GM23338 (cell line): ENCODE measurements around the gene C2. TPM values are rescaled to one million over a fixed set of nuclear protein-coding genes. Genes with fewer than 3 reads are reported as not detected.

Source experiments
- ATAC-seq: fragments of 200-7000 bp; cut with Tn5 transposase; 3 replicates; pipeline ENCODE4 v1.9.1; 2020
- DNase-seq: peaks from one replicate; pipeline ENCODE4 v3.0.0-alpha.2; 2015; ENCODE audit warnings: low spot score
- H2AFZ ChIP-seq: fragments of 200-600 bp; sonication (generic); 2 replicates; pipeline ENCODE4 v1.8.0; 2016; ENCODE audit warnings: antibody characterized with exemption, mild to moderate bottlenecking, moderate library complexity
- H3F3A ChIP-seq: fragments of 200-600 bp; sonication (generic); replicated peaks from 2 replicates; pipeline ENCODE4 v1.8.0; 2017; ENCODE audit warnings: antibody characterized with exemption, mixed run types, low read depth
- H3K27ac ChIP-seq: fragments of 200-600 bp; sonication (generic); 2 replicates; pipeline ENCODE4 v1.6.1; 2016; ENCODE audit warnings: low read depth
- H3K27me3 ChIP-seq: fragments of 200-600 bp; sonication (generic); 2 replicates; pipeline ENCODE4 v1.8.0; 2016; ENCODE audit warnings: mild to moderate bottlenecking, mixed run types, moderate library complexity; ENCODE audit not compliant: insufficient read depth
- H3K36me3 ChIP-seq: fragments of 200-600 bp; sonication (generic); 2 replicates; pipeline ENCODE4 v1.8.0; 2016; ENCODE audit warnings: mild to moderate bottlenecking; ENCODE audit not compliant: insufficient read depth
- H3K4me1 ChIP-seq: fragments of 200-600 bp; sonication (generic); 2 replicates; pipeline ENCODE4 v1.8.0; 2016; ENCODE audit warnings: mild to moderate bottlenecking, moderate library complexity; ENCODE audit not compliant: insufficient read depth
- H3K4me2 ChIP-seq: fragments of 200-600 bp; sonication (generic); 2 replicates; pipeline ENCODE4 v1.7.1; 2017; ENCODE audit warnings: mixed run types
- H3K4me3 ChIP-seq: fragments of 200-600 bp; sonication (generic); 2 replicates; pipeline ENCODE4 v1.6.1; 2016; ENCODE audit warnings: mixed run types
- H3K79me2 ChIP-seq: fragments of 200-600 bp; sonication (generic); replicated peaks from 2 replicates; pipeline ENCODE4 v1.8.0; 2017; ENCODE audit warnings: mild to moderate bottlenecking; ENCODE audit not compliant: insufficient read depth
- H3K9me2 ChIP-seq: fragments of 200-600 bp; sonication (generic); 2 replicates; pipeline ENCODE4 v1.8.0; 2017; ENCODE audit not compliant: insufficient read depth
- H4K20me1 ChIP-seq: fragments of 200-600 bp; sonication (generic); replicated peaks from 2 replicates; pipeline ENCODE4 v1.8.0; 2017; ENCODE audit warnings: mild to moderate bottlenecking; ENCODE audit not compliant: insufficient read depth
- H3K27ac Mint-ChIP-seq: 2 replicates; pipeline ENCODE4 v1.8.0; 2020; ENCODE audit warnings: inconsistent platforms, mild to moderate bottlenecking, moderate library complexity, mixed read lengths
- H3K27me3 Mint-ChIP-seq: 3 replicates; pipeline ENCODE4 v1.8.0; 2022; ENCODE audit warnings: low read depth, mild to moderate bottlenecking, moderate library complexity, mixed read lengths, inconsistent platforms; ENCODE audit not compliant: insufficient read depth, poor library complexity
- H3K36me3 Mint-ChIP-seq: 3 replicates; pipeline ENCODE4 v1.8.0; 2021; ENCODE audit warnings: low read depth, mild to moderate bottlenecking, inconsistent platforms, moderate library complexity, mixed read lengths
- H3K4me1 Mint-ChIP-seq: 3 replicates; pipeline ENCODE4 v1.8.0; 2020; ENCODE audit warnings: mild to moderate bottlenecking, inconsistent platforms, mixed read lengths
- H3K4me3 Mint-ChIP-seq: 3 replicates; pipeline ENCODE4 v1.8.0; 2021; ENCODE audit warnings: moderate library complexity, mild to moderate bottlenecking, inconsistent platforms, mixed read lengths
- H3K9me3 Mint-ChIP-seq: 3 replicates; pipeline ENCODE4 v1.8.0; 2020; ENCODE audit warnings: moderate library complexity, mild to moderate bottlenecking, inconsistent platforms, mixed read lengths
- CREB1 ChIP-seq: fragments of 250-450 bp; sonication (Bioruptor Pico); IDR thresholded peaks from 2 replicates; pipeline ENCODE4 v1.5.0; 2020; ENCODE audit warnings: low read depth, mild to moderate bottlenecking, moderate library complexity
- EZH2 ChIP-seq: fragments of 200-600 bp; sonication (generic); IDR thresholded peaks from one replicate; pipeline ENCODE4 v1.8.0; 2017; ENCODE audit warnings: antibody characterized with exemption, mild to moderate bottlenecking, low read depth; ENCODE audit not compliant: unreplicated experiment
- EZH2phosphoT487 ChIP-seq: fragments of 200-600 bp; sonication (generic); IDR thresholded peaks from one replicate; pipeline ENCODE4 v1.8.1; 2018; ENCODE audit warnings: antibody characterized with exemption; ENCODE audit not compliant: unreplicated experiment
- JUNB ChIP-seq: IDR thresholded peaks from one replicate; pipeline ENCODE4 v1.6.1; 2016; ENCODE audit warnings: antibody characterized with exemption; ENCODE audit not compliant: unreplicated experiment
- NANOG ChIP-seq: IDR thresholded peaks from 2 replicates; pipeline ENCODE4 v1.6.1; 2016; ENCODE audit warnings: antibody characterized with exemption, borderline replicate concordance
- POLR2AphosphoS5 ChIP-seq: IDR thresholded peaks from 2 replicates; pipeline ENCODE4 v1.6.1; 2016; ENCODE audit warnings: antibody characterized with exemption, low read depth
- STAT1 ChIP-seq: IDR thresholded peaks from one replicate; pipeline ENCODE4 v1.6.1; 2016; ENCODE audit warnings: antibody characterized with exemption; ENCODE audit not compliant: unreplicated experiment
- ZNF114 ChIP-seq: fragments of 250-450 bp; sonication (Bioruptor Pico); IDR thresholded peaks from 2 replicates; pipeline ENCODE4 v1.5.0; 2020; ENCODE audit warnings: mild to moderate bottlenecking, moderate library complexity
- ZNF331 ChIP-seq: fragments of 250-450 bp; sonication (Bioruptor Pico); IDR thresholded peaks from 2 replicates; pipeline ENCODE4 v1.5.0; 2020; ENCODE audit warnings: low read depth, mild to moderate bottlenecking, moderate library complexity
- polyA plus RNA-seq: library from polyadenylated mRNA; unstranded; fragments of >200 nt; fragmentation: Nextera tagmentation; extraction: Ambion mirVana; gene quantifications from 2 replicates; pipeline ENCODE4 v1.2.1, GENCODE V29; 2016
- total RNA-seq: library from RNA; depleted of rRNA; stranded (reverse); fragments of >200 nt; shearing (Covaris generic); gene quantifications from 2 replicates; pipeline ENCODE4 v1.2.3, GENCODE V29; 2014
- TF ChIP-seq, protein P1 (sequence below): fragments of 250-450 bp; sonication (Bioruptor Pico); IDR thresholded peaks from 2 replicates; pipeline ENCODE4 v1.5.0; 2020; ENCODE audit warnings: mild to moderate bottlenecking, moderate library complexity
- TF ChIP-seq, protein P2 (sequence below): IDR thresholded peaks from 2 replicates; pipeline ENCODE4 v1.6.1; 2016; ENCODE audit warnings: antibody characterized with exemption
- TF ChIP-seq, protein P3 (sequence below), 2 experiments: fragments of 200-600 bp in 1 of 2; sonication (generic) in 1 of 2; conservative IDR thresholded peaks; 2 replicates each; pipeline versions ENCODE4 v1.5.1 to v1.6.1; 2016 to 2017; ENCODE audit warnings: antibody characterized with exemption in 2 of 2, low read depth in 2 of 2, mild to moderate bottlenecking in 2 of 2, moderate library complexity in 1 of 2
- TF ChIP-seq, protein P4 (sequence below): IDR thresholded peaks from one replicate; pipeline ENCODE4 v1.6.1; 2018; ENCODE audit warnings: antibody characterized with exemption; ENCODE audit not compliant: unreplicated experiment

Gene C2
- total and polyA plus RNA-seq, 2 experiments from 2014 or later, result 0.16 to 1.7 TPM

DNA sequence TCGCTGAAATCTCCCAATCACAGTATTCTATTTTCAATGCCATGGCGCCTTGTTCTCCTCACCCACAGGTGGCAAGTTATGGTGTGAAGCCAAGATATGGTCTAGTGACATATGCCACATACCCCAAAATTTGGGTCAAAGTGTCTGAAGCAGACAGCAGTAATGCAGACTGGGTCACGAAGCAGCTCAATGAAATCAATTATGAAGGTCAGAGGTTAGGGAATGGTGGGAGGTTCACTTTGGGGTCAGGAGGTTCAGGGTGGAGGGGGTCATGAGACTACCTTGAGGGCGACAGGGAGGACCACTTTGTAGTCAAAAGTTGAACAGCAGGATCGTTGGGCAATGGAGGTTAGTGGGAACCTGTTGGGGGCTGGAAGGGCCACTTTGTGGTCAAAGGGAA lies 20.8 kb downstream of the C2 start:
- Mint-ChIP-seq H3K4me1 (no peaks in the 10 kb centered on the region; the same call in 1 of the 3 replicates), H3K9me3 (peaks cover 3% of the 10 kb centered on the region; the same call in 1 of the 3 replicates), H3K4me3 (no peak overlapping the region), H3K36me3 (peaks cover 11% of the 10 kb centered on the region), H3K27ac (no peak overlapping the region), H3K27me3 (peaks cover 19% of the 10 kb centered on the region)
- no peak overlapping the region for H2AFZ ChIP-seq
- no peaks in the 10 kb centered on the region for H3K9me2 ChIP-seq
- H3K4me1 ChIP-seq, result no peaks in the 10 kb centered on the region
- H3K4me2 ChIP-seq, result no peak overlapping the region
- no peaks in the 10 kb centered on the region; the same call in 1 of the 2 replicates for H4K20me1 ChIP-seq
- TF ChIP-seq JUNB, result no peak
- TF ChIP-seq EZH2, result no peak
- TF ChIP-seq CREB1 (CRISPR knock-in tag), result no peak
- TF ChIP-seq NANOG, result no peak
- no peak for TF ChIP-seq ZNF331
- no peak for TF ChIP-seq ZNF114 (CRISPR knock-in tag)
- TF ChIP-seq, protein P1, sequence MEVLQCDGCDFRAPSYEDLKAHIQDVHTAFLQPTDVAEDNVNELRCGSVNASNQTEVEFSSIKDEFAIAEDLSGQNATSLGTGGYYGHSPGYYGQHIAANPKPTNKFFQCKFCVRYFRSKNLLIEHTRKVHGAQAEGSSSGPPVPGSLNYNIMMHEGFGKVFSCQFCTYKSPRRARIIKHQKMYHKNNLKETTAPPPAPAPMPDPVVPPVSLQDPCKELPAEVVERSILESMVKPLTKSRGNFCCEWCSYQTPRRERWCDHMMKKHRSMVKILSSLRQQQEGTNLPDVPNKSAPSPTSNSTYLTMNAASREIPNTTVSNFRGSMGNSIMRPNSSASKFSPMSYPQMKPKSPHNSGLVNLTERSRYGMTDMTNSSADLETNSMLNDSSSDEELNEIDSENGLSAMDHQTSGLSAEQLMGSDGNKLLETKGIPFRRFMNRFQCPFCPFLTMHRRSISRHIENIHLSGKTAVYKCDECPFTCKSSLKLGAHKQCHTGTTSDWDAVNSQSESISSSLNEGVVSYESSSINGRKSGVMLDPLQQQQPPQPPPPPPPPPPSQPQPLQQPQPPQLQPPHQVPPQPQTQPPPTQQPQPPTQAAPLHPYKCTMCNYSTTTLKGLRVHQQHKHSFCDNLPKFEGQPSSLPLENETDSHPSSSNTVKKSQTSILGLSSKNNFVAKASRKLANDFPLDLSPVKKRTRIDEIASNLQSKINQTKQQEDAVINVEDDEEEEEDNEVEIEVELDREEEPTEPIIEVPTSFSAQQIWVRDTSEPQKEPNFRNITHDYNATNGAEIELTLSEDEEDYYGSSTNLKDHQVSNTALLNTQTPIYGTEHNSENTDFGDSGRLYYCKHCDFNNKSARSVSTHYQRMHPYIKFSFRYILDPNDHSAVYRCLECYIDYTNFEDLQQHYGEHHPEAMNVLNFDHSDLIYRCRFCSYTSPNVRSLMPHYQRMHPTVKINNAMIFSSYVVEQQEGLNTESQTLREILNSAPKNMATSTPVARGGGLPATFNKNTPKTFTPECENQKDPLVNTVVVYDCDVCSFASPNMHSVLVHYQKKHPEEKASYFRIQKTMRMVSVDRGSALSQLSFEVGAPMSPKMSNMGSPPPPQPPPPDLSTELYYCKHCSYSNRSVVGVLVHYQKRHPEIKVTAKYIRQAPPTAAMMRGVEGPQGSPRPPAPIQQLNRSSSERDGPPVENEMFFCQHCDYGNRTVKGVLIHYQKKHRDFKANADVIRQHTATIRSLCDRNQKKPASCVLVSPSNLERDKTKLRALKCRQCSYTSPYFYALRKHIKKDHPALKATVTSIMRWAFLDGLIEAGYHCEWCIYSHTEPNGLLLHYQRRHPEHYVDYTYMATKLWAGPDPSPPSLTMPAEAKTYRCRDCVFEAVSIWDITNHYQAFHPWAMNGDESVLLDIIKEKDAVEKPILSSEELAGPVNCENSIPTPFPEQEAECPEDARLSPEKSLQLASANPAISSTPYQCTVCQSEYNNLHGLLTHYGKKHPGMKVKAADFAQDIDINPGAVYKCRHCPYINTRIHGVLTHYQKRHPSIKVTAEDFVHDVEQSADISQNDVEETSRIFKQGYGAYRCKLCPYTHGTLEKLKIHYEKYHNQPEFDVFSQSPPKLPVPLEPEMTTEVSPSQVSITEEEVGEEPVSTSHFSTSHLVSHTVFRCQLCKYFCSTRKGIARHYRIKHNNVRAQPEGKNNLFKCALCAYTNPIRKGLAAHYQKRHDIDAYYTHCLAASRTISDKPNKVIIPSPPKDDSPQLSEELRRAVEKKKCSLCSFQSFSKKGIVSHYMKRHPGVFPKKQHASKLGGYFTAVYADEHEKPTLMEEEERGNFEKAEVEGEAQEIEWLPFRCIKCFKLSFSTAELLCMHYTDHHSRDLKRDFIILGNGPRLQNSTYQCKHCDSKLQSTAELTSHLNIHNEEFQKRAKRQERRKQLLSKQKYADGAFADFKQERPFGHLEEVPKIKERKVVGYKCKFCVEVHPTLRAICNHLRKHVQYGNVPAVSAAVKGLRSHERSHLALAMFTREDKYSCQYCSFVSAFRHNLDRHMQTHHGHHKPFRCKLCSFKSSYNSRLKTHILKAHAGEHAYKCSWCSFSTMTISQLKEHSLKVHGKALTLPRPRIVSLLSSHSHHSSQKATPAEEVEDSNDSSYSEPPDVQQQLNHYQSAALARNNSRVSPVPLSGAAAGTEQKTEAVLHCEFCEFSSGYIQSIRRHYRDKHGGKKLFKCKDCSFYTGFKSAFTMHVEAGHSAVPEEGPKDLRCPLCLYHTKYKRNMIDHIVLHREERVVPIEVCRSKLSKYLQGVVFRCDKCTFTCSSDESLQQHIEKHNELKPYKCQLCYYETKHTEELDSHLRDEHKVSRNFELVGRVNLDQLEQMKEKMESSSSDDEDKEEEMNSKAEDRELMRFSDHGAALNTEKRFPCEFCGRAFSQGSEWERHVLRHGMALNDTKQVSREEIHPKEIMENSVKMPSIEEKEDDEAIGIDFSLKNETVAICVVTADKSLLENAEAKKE (CRISPR knock-in tag), result no peak
- no peak for TF ChIP-seq EZH2phosphoT487
- TF ChIP-seq, protein P2, sequence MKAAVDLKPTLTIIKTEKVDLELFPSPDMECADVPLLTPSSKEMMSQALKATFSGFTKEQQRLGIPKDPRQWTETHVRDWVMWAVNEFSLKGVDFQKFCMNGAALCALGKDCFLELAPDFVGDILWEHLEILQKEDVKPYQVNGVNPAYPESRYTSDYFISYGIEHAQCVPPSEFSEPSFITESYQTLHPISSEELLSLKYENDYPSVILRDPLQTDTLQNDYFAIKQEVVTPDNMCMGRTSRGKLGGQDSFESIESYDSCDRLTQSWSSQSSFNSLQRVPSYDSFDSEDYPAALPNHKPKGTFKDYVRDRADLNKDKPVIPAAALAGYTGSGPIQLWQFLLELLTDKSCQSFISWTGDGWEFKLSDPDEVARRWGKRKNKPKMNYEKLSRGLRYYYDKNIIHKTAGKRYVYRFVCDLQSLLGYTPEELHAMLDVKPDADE, result no peak
- TF ChIP-seq, protein P3, sequence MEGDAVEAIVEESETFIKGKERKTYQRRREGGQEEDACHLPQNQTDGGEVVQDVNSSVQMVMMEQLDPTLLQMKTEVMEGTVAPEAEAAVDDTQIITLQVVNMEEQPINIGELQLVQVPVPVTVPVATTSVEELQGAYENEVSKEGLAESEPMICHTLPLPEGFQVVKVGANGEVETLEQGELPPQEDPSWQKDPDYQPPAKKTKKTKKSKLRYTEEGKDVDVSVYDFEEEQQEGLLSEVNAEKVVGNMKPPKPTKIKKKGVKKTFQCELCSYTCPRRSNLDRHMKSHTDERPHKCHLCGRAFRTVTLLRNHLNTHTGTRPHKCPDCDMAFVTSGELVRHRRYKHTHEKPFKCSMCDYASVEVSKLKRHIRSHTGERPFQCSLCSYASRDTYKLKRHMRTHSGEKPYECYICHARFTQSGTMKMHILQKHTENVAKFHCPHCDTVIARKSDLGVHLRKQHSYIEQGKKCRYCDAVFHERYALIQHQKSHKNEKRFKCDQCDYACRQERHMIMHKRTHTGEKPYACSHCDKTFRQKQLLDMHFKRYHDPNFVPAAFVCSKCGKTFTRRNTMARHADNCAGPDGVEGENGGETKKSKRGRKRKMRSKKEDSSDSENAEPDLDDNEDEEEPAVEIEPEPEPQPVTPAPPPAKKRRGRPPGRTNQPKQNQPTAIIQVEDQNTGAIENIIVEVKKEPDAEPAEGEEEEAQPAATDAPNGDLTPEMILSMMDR (conservative IDR thresholded peaks at IDR 0.05; ENCODE audit: low read depth in 2 of 2), result no peak
- TF ChIP-seq POLR2AphosphoS5, result no peak
- TF ChIP-seq STAT1, result no peak
- TF ChIP-seq, protein P4, sequence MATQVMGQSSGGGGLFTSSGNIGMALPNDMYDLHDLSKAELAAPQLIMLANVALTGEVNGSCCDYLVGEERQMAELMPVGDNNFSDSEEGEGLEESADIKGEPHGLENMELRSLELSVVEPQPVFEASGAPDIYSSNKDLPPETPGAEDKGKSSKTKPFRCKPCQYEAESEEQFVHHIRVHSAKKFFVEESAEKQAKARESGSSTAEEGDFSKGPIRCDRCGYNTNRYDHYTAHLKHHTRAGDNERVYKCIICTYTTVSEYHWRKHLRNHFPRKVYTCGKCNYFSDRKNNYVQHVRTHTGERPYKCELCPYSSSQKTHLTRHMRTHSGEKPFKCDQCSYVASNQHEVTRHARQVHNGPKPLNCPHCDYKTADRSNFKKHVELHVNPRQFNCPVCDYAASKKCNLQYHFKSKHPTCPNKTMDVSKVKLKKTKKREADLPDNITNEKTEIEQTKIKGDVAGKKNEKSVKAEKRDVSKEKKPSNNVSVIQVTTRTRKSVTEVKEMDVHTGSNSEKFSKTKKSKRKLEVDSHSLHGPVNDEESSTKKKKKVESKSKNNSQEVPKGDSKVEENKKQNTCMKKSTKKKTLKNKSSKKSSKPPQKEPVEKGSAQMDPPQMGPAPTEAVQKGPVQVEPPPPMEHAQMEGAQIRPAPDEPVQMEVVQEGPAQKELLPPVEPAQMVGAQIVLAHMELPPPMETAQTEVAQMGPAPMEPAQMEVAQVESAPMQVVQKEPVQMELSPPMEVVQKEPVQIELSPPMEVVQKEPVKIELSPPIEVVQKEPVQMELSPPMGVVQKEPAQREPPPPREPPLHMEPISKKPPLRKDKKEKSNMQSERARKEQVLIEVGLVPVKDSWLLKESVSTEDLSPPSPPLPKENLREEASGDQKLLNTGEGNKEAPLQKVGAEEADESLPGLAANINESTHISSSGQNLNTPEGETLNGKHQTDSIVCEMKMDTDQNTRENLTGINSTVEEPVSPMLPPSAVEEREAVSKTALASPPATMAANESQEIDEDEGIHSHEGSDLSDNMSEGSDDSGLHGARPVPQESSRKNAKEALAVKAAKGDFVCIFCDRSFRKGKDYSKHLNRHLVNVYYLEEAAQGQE, result no peak
- H3K4me3 ChIP-seq, result no peak overlapping the region
- ATAC-seq (no peak), DNase-seq (no peak)
- 0 out of 2 replicates have a peak, but pooled peaks cover 6% of the 10 kb centered on the region for H3F3A ChIP-seq
- peaks cover 6% of the 10 kb centered on the region; the same call in 1 of the 2 replicates for H3K36me3 ChIP-seq
- no peaks in the 10 kb centered on the region for H3K27me3 ChIP-seq
- no peaks in the 10 kb centered on the region for H3K79me2 ChIP-seq
- no peak overlapping the region for H3K27ac ChIP-seq
